Upper lobe of right lung (tissue), 1 donor: ENCODE results near the gene EBP. TPM values are rescaled to one million over a fixed set of nuclear protein-coding genes. Genes with fewer than 3 reads are reported as not detected.
A peak's percentile ranks its signal among the peaks of the same experiment; 100 is the strongest.

Source experiments
- ATAC-seq: fragments of 200-7000 bp; cut with Tn5 transposase; one replicate; pipeline ENCODE4 v1.9.1; 2020; ENCODE audit warnings: mild to moderate bottlenecking, moderate library complexity
- DNase-seq: peaks from one replicate; pipeline ENCODE4 v3.0.0-alpha.2; 2020
- H3K27ac ChIP-seq: fragments of 200-600 bp; one replicate; pipeline ENCODE4 v1.8.0; 2022
- H3K27me3 ChIP-seq: fragments of 200-600 bp; one replicate; pipeline ENCODE4 v1.8.0; 2022; ENCODE audit warnings: mild to moderate bottlenecking
- H3K36me3 ChIP-seq: fragments of 200-600 bp; one replicate; pipeline ENCODE4 v1.8.0; 2022
- H3K4me1 ChIP-seq: fragments of 200-600 bp; one replicate; pipeline ENCODE4 v1.8.0; 2022
- H3K4me3 ChIP-seq: fragments of 200-600 bp; one replicate; pipeline ENCODE4 v1.8.0; 2022; ENCODE audit warnings: mild to moderate bottlenecking
- H3K9me3 ChIP-seq: fragments of 200-600 bp; one replicate; pipeline ENCODE4 v1.8.0; 2022
- CTCF ChIP-seq: fragments of 200-600 bp; IDR thresholded peaks from one replicate; pipeline ENCODE4 v1.8.0; 2022; ENCODE audit warnings: antibody characterized with exemption
- intact Hi-C: fragments of 100-400 bp; cut with DNase I; formaldehyde crosslinking; loops from one replicate; pipeline ENCODE4 v1.11.0; 2022
- total RNA-seq: library from RNA; stranded (reverse); fragmentation: NEBNext Ultra II Directional; extraction: Animal tissue kit (Norgen Biotek cat#: 25700); gene quantifications from one replicate; pipeline ENCODE4 v1.2.1, GENCODE V29; 2021
- donor health status: DM: no; HTN: yes; CAD: no; lungs with severe emphysema.

Gene EBP
- total RNA-seq, 1 donor from 2014 or later: 93.4 TPM

- ATAC-seq (peak; percentile 46), DNase-seq (no peak)
- Histone ChIP-seq H3K9me3 (no peaks in the 10 kb centered on the region), H3K4me1 (no peaks in the 10 kb centered on the region), H3K27ac (no peak overlapping the region), H3K4me3 (no peak overlapping the region), H3K36me3 (peaks cover 13% of the 10 kb centered on the region), H3K27me3 (no peaks in the 10 kb centered on the region)
- no peak for TF ChIP-seq CTCF
- intact Hi-C loops: no loop called here
Measured at GRCh38 chrX:48558271-48558670, 36.7 kb downstream of the EBP start.

GRCh38 chrX:48559636-48560035, 38.0 kb downstream of the EBP start:
- H3K4me3 ChIP-seq: no peak overlapping the region
- intact Hi-C loops: no loop called here
- no peak for DNase-seq
- ATAC-seq: no peak
- H3K9me3 ChIP-seq: no peaks in the 10 kb centered on the region
- no peak for TF ChIP-seq CTCF
- H3K4me1 ChIP-seq: no peaks in the 10 kb centered on the region
- H3K27ac ChIP-seq: no peak overlapping the region
- no peaks in the 10 kb centered on the region for H3K27me3 ChIP-seq
- H3K36me3 ChIP-seq: peaks cover 13% of the 10 kb centered on the region

- H3K27me3 ChIP-seq: no peaks in the 10 kb centered on the region
- DNase-seq: no peak
- intact Hi-C loops: no loop called here
- no peak for TF ChIP-seq CTCF
- no peak overlapping the region for H3K4me3 ChIP-seq
- H3K9me3 ChIP-seq: no peaks in the 10 kb centered on the region
- H3K4me1 ChIP-seq: no peaks in the 10 kb centered on the region
- peaks cover 13% of the 10 kb centered on the region for H3K36me3 ChIP-seq
- ATAC-seq: no peak
- H3K27ac ChIP-seq: no peak overlapping the region
Measured at GRCh38 chrX:48560056-48560455, 38.4 kb downstream of the EBP start.

- H3K36me3 ChIP-seq: peaks cover 13% of the 10 kb centered on the region
- no peak for ATAC-seq
- intact Hi-C loops: no loop called here
Measured at GRCh38 chrX:48560681-48561080, 39.1 kb downstream of the EBP start.

GRCh38 chrX:48569958-48570357, 48.4 kb downstream of the EBP start:
- DNase-seq: no peak
- Histone ChIP-seq H3K4me1 (no peaks in the 10 kb centered on the region), H3K27me3 (no peaks in the 10 kb centered on the region), H3K9me3 (no peaks in the 10 kb centered on the region), H3K27ac (no peak overlapping the region), H3K36me3 (no peaks in the 10 kb centered on the region), H3K4me3 (no peak overlapping the region)
- intact Hi-C loops: no loop called here
- TF ChIP-seq CTCF: no peak
- ATAC-seq: no peak

More at GRCh38 chrX:48560681-48561080, 39.1 kb downstream of the EBP start:
- no peak for TF ChIP-seq CTCF
- no peak for DNase-seq
- Histone ChIP-seq H3K27me3 (no peaks in the 10 kb centered on the region), H3K27ac (no peak overlapping the region), H3K4me3 (no peak overlapping the region), H3K9me3 (no peaks in the 10 kb centered on the region), H3K4me1 (no peaks in the 10 kb centered on the region)

GRCh38 chrX:48573690-48574269, 52.2 kb downstream of the EBP start:
- peak overlapping the region; percentile 100 for H3K27ac ChIP-seq
- H3K4me3 ChIP-seq: peak overlapping the region; percentile 72
- H3K27me3 ChIP-seq: no peaks in the 10 kb centered on the region
- intact Hi-C loops: no loop called here
- DNase-seq (no peak), ATAC-seq (no peak)
- H3K4me1 ChIP-seq: peaks cover 10% of the 10 kb centered on the region
- TF ChIP-seq CTCF: no peak
- H3K36me3 ChIP-seq: peaks cover 38% of the 10 kb centered on the region
- H3K9me3 ChIP-seq: no peaks in the 10 kb centered on the region
